DOHH2 (cell line): ENCODE measurements around the gene RFXANK.

Experiments
- CTCF ChIP-seq: fragments of 200-600 bp; sonication (generic); IDR thresholded peaks from one replicate; pipeline ENCODE4 v1.5.1; 2014; ENCODE audit warnings: antibody characterized with exemption, mild to moderate bottlenecking, low read depth, low read length; ENCODE audit not compliant: poor library complexity, severe bottlenecking
- EZH2phosphoT487 ChIP-seq: fragments of 200-600 bp; sonication (generic); IDR thresholded peaks from 2 replicates; pipeline ENCODE4 v1.6.1; 2017; ENCODE audit warnings: borderline replicate concordance, mild to moderate bottlenecking, antibody characterized with exemption, low read length, moderate library complexity, mixed read lengths

GRCh38 chr19:19181488-19181998 lies 10.5 kb upstream of the RFXANK start:
- TF ChIP-seq CTCF, result no peak
- TF ChIP-seq EZH2phosphoT487, result no peak
